Inflammatory macrophage treated with lipopolysaccharide for 1 hour (primary cell): ENCODE measurements around the gene FOLR3.
A peak's percentile ranks its signal among the peaks of the same experiment; 100 is the strongest.

Experiments
- DNase-seq, 2 donors: peaks; one replicate each; pipeline ENCODE4 v3.0.0-alpha.2; 2020 to 2022

The FOLR3 gene

GRCh38 chr11:72135473-72135872, at the start of gene FOLR3:
Gene FOLR3 (plus strand): TSS chr11:72135725. CDS start chr11:72135953, 228 bp downstream.
- DNase-seq, result peak; percentile 35 to 47

- DNase-seq, result no peak
Measured at GRCh38 chr11:72088076-72088808, 47.3 kb upstream of the FOLR3 start.

- DNase-seq, result peak; percentile 82 to 90
Measured at GRCh38 chr11:72091292-72091691, 44.2 kb upstream of the FOLR3 start.

- no peak for DNase-seq
Measured at GRCh38 chr11:72098741-72099140, 36.8 kb upstream of the FOLR3 start.

DNA sequence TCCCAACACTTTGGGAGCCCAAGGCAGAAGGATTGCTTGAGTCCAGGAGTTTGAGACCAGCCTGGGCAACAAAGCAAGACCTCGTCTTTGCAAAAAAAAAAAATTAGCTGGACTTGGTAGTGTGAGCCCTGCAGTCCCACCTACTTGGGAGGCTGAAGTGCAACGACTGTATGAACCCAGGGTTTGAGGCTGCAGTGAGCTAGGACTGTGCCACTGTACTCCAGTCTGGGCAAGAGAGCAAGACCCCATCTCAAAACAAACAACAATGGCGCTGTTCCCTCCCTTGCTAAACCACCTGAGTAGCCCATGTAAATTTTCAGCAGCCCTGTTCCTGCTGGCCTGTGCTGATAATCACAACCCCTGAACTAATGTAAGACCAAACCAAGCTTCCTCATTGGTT, 35.5 kb upstream of the FOLR3 start:
- DNase-seq, result no peak

DNA sequence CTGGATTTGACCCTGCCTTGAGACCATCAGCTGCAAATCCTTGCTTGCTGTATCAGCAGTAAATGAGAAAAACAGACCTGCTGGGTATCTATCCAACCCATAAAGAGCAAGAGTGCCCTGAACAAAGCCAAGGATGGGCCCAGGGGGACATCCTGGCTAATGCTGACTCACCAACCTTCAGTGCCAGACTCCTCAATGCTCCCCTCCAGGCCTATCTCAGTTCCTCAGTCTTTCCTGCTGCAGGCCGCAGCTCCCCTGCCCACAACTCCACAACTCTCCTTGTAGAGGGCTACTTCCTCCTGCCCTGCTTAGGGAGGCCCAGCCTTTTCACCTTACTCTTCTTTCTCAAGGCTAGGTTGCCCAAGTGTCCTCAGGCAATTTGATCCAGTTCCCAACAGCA, 35.1 kb upstream of the FOLR3 start:
- peak in 1 of 2 donors; percentile 48 for DNase-seq

DNA sequence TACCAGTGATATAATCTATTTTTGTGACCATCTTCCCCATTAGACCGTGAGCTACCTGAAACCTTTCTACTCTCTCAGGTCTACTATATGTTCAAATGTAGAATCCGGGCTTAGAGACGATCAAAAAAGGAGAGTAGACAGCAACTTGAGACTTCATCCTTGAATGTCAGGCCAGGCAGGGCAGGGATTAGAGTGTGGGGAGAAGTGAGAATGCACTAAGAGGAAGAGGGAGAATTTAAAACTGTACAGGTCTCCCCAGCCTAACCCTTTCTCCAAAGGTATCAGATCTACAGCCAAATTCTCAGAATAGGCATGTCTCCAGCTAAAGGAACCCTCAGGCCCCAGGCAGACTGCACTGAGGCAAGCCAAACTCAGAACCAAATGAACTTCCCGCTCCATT, 33.4 kb upstream of the FOLR3 start:
- no peak for DNase-seq

DNA sequence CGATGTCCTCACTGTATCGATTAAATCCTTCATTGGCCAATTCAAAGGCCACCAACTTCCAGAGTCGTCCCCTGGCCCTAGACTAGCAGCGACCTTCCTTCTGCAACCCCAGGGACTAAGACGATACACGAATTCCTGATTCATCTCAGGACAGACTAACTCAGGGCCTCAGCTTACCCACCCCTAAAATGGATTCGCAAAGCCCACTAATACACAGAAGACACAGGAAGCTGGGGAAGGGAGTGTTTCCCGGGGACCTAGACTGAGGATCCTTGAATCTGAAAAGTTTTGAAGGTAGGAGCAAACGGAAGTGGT, 32.9 kb upstream of the FOLR3 start:
- no peak for DNase-seq

- peak; percentile 98 to 99 for DNase-seq
Measured at GRCh38 chr11:72102946-72103753, 32.4 kb upstream of the FOLR3 start, which contains the start of gene LAMTOR1. Gene LAMTOR1 (minus strand): TSS chr11:72103297. CDS start chr11:72103224, 73 bp downstream.

- no peak for DNase-seq
Measured at GRCh38 chr11:72103754-72104167, 31.8 kb upstream of the FOLR3 start.

DNA sequence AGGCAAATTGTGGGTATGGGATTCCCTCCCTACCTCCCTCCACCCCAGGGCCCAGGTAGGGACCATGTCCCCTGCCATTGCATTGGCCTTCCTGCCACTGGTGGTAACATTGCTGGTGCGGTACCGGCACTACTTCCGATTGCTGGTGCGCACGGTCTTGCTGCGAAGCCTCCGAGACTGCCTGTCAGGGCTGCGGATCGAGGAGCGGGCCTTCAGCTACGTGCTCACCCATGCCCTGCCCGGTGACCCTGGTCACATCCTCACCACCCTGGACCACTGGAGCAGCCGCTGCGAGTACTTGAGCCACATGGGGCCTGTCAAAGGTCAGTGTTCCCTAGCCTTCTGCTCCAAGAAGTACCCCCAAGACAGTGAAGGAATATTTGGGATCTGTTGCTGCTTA, 29.6 kb upstream of the FOLR3 start, which contains the start of gene TOMT:
TOMT (plus strand) TSS at position 37 of the 400 bp plus-strand sequence; CDS start at position 65, 28 bp downstream.
- no peak for DNase-seq

- DNase-seq, result no peak
Measured at GRCh38 chr11:72111300-72112142, 24.0 kb upstream of the FOLR3 start.

DNA sequence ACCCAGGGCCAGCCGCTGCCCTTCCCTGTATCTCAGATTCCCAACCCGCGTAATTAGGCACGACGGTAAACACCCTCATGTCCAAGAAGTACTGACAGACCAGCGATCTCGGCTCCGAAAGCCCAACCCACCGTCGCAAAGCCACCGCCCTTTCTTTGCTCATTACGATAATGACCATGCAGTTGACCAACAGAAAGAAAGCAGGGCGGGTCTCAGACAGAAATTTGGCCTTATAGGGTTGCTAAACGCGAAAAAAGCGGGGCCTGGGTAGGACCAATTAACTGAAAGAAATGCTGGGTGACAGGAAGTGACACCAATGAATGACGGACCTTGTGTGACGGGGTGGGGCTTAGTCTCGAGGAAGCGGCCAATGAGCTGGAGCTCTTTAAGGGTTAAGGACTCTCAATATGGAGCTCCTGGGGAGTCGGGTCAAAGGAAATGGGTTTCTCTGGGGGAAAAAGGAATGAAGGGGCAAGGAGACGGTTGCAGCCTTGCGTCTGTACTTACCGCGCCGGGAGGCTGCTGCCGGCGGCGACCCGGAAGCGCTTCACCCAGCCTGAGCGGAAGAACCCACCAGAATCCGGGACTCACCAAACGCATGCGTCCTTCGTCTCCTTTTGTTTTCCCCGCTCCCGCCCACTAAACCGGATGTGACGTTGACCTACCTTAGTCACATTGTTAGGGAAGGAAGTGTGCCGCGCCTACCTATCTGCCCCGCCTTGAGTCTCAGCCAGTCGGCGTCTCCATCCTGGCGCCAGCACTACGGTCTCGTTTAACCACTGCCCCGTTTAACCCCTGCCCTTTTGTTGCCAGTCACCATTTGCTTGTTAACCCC, 23.2 kb upstream of the FOLR3 start, which contains the start of gene ANAPC15:
ANAPC15 (minus strand) TSS at position 553 of the 835 bp plus-strand sequence. CDS start 1,419 bp downstream, outside the sequence.
- peak; percentile 100 for DNase-seq

GRCh38 chr11:72112978-72113808, 22.3 kb upstream of the FOLR3 start:
- DNase-seq, result no peak

GRCh38 chr11:72114570-72114969, 21.0 kb upstream of the FOLR3 start:
- no peak for DNase-seq

GRCh38 chr11:72116019-72116755, 19.3 kb upstream of the FOLR3 start:
- DNase-seq, result no peak

- no peak for DNase-seq
Measured at GRCh38 chr11:72119198-72119597, 16.3 kb upstream of the FOLR3 start.

GRCh38 chr11:72120930-72121329, 14.6 kb upstream of the FOLR3 start:
- DNase-seq, result no peak

- DNase-seq, result no peak
Measured at GRCh38 chr11:72122607-72123006, 12.9 kb upstream of the FOLR3 start.

- no peak for DNase-seq
Measured at GRCh38 chr11:72123117-72123653, 12.3 kb upstream of the FOLR3 start.
